ENCODE data around the gene COTL1. TPM values are rescaled to one million over a fixed set of nuclear protein-coding genes. Genes with fewer than 3 reads are reported as not detected.

The COTL1 gene, protein sequence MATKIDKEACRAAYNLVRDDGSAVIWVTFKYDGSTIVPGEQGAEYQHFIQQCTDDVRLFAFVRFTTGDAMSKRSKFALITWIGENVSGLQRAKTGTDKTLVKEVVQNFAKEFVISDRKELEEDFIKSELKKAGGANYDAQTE
- total RNA-seq (2014; rRNA removed) (408 and 465 TPM in 2 replicates), Bru-seq, nascent RNA (percentile 93 among the genes with signal in this experiment), BruChase-seq, experiment 1, labeled RNA remaining after a 6-hour chase (percentile 90 among the genes with signal in this experiment), BruChase-seq, experiment 2, labeled RNA remaining after a 2-hour chase (percentile 84 among the genes with signal in this experiment)
- long read RNA-seq, transcript COTL1-201 (4 exons, 1,843 nt), result major isoform, 406 of 853 reads
- long read RNA-seq, partial matches to known transcripts, result 33 of 853 reads
- long read RNA-seq, other reads (novel, unspliced or antisense), result 408 of 853 reads

DNA sequence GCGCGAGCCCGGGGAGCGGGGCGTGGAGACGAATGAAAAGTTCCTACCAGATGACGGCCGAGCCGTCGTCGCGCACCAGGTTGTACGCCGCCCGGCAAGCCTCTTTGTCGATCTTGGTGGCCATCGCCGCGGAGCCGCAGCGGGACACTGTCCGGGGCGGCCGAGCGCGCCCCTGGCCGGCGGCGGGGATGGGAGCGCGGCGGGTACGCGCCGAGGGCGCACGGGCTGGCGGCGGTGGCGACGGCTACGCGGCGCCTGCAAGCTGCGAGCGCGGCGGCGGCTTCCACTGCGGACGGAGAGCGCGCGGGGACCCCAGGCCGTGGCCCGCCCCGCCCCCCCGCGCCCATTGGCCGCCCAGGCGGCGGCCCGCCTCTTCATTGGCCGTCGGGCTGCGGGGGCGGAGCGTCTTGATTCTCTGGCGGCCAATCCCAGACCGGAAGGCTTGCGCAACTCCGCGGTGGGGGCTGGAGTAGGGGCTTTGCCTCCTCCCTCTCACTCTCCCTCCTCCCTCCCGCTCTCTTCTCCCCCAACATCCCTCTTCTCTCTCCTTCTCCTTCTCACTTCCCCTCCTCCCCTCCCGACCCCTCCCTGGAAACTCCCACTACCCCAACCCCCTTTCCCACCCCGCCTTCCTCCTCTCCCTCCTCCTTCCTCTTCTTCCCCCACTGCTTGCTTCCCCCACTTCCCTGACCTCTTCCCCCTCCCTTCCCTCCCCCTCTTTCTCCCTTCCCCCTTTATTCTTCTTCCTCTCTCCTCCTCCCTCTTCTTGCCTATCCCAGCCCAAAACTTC lies at the start of gene COTL1:
Gene COTL1 (minus strand): TSS at position 288 of the 790 bp plus-strand sequence. CDS start 164 bp downstream, at position 124.
- TF ChIP-seq EZH2 (IDR thresholded peaks at IDR 0.05; ENCODE audit: low read length, unreplicated experiment), result no peak
- TF ChIP-seq, protein P1, sequence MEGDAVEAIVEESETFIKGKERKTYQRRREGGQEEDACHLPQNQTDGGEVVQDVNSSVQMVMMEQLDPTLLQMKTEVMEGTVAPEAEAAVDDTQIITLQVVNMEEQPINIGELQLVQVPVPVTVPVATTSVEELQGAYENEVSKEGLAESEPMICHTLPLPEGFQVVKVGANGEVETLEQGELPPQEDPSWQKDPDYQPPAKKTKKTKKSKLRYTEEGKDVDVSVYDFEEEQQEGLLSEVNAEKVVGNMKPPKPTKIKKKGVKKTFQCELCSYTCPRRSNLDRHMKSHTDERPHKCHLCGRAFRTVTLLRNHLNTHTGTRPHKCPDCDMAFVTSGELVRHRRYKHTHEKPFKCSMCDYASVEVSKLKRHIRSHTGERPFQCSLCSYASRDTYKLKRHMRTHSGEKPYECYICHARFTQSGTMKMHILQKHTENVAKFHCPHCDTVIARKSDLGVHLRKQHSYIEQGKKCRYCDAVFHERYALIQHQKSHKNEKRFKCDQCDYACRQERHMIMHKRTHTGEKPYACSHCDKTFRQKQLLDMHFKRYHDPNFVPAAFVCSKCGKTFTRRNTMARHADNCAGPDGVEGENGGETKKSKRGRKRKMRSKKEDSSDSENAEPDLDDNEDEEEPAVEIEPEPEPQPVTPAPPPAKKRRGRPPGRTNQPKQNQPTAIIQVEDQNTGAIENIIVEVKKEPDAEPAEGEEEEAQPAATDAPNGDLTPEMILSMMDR (conservative IDR thresholded peaks at IDR 0.05; ENCODE audit: low read depth, low read length), result no peak
- no peak for TF ChIP-seq EZH2phosphoT487 (IDR thresholded peaks at IDR 0.05; ENCODE audit: borderline replicate concordance, low read length)
- no peaks in the 10 kb centered on the region for H3F3A ChIP-seq (ENCODE audit: low read length, unreplicated experiment)
- DNase-seq (peak; percentile 95), ATAC-seq (peak; percentile 64)
- no peaks in the 10 kb centered on the region for H3K27me3 ChIP-seq (ENCODE audit: low read length)
- H3K36me3 ChIP-seq (ENCODE audit: low read depth, low read length), result peaks cover 23% of the 10 kb centered on the region
- BruUV-seq (replicated peaks), result no TSS peak
- H3K4me1 ChIP-seq (ENCODE audit: insufficient read depth, low read length), result peaks cover 41% of the 10 kb centered on the region
- H3K4me3 ChIP-seq (ENCODE audit: low read length), result peak within 1 kb of the TSS; percentile 94
- H3K27ac ChIP-seq (ENCODE audit: low read length), result peak within 1 kb of the TSS; percentile 99
- CTCF ChIA-PET, result interaction anchor here (1.1 kb wide), 1 partner anchor 108 kb away, joined by 3 read pairs; no protein-coding TSS in a partner anchor
- H3K9me3 ChIP-seq (ENCODE audit: low read length), result no peaks in the 10 kb centered on the region
- H4K20me1 ChIP-seq (ENCODE audit: low read length), result peaks cover 43% of the 10 kb centered on the region
- peak within 1 kb of the TSS; percentile 93 for H3K9ac ChIP-seq (ENCODE audit: low read length)
- POLR2A ChIA-PET (ENCODE audit: unreplicated experiment), result no interaction called here
- intact Hi-C loops (cut with micrococcal nuclease), result loop anchor here (1.0 to 2.0 kb wide), 2 partner anchors 15 to 107 kb away; no protein-coding TSS in a partner anchor
- H2AFZ ChIP-seq (ENCODE audit: low read length), result no peak within 1 kb of the TSS
- H3K4me2 ChIP-seq (ENCODE audit: low read length), result peak within 1 kb of the TSS; percentile 88
- H3K79me2 ChIP-seq (ENCODE audit: low read length), result peaks cover 59% of the 10 kb centered on the region
- no peaks in the 10 kb centered on the region for H3K9me2 ChIP-seq (replicated peaks; ENCODE audit: low read length)

DNA sequence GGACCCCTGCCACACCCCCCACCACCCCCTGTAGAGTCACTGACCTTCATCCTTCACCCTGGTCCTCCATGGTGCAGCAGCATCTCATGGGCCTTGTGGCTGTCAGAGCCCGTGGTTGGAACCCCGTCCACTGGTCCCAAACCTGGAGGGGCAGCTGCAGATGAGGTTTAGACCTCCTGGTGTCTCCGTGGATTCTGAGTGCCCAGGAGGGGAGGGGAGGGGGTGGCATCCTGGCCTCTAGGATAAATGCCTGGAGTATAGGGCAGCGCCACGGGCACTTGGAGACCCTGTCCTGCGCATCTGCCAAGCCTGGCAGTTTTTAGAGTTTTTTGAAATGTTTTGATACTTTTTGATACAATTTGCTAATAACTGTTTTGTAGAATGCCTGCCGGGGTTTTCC lies 48.0 kb upstream of the COTL1 start:
- DNase-seq, result no peak
- POLR2A ChIA-PET (ENCODE audit: unreplicated experiment), result no interaction called here
- no peaks in the 10 kb centered on the region; the same call in 1 of the 2 replicates for H3K36me3 ChIP-seq (ENCODE audit: low read depth, low read length)
- no peaks in the 10 kb centered on the region for H3K27me3 ChIP-seq (ENCODE audit: low read length)
- intact Hi-C loops (cut with micrococcal nuclease), result no loop called here
- no peaks in the 10 kb centered on the region for H3K4me1 ChIP-seq (ENCODE audit: insufficient read depth, low read length)
- TF ChIP-seq EZH2 (IDR thresholded peaks at IDR 0.05; ENCODE audit: low read length, unreplicated experiment), result no peak
- no peak overlapping the region for H3K4me3 ChIP-seq (ENCODE audit: low read length)
- H4K20me1 ChIP-seq (ENCODE audit: low read length), result no peaks in the 10 kb centered on the region
- no peak overlapping the region for H3K4me2 ChIP-seq (ENCODE audit: low read length)
- no peaks in the 10 kb centered on the region for H3K79me2 ChIP-seq (ENCODE audit: low read length)
- no TSS peak for BruUV-seq (replicated peaks)
- no peak overlapping the region for H2AFZ ChIP-seq (ENCODE audit: low read length)
- no peak overlapping the region for H3K9ac ChIP-seq (ENCODE audit: low read length)
- no peaks in the 10 kb centered on the region for H3K9me2 ChIP-seq (replicated peaks; ENCODE audit: low read length)
- ATAC-seq, result no peak
- CTCF ChIA-PET, result no interaction called here
- no peaks in the 10 kb centered on the region for H3K9me3 ChIP-seq (ENCODE audit: low read length)
- H3F3A ChIP-seq (ENCODE audit: low read length, unreplicated experiment), result no peaks in the 10 kb centered on the region
- H3K27ac ChIP-seq (ENCODE audit: low read length), result no peak overlapping the region

DNA sequence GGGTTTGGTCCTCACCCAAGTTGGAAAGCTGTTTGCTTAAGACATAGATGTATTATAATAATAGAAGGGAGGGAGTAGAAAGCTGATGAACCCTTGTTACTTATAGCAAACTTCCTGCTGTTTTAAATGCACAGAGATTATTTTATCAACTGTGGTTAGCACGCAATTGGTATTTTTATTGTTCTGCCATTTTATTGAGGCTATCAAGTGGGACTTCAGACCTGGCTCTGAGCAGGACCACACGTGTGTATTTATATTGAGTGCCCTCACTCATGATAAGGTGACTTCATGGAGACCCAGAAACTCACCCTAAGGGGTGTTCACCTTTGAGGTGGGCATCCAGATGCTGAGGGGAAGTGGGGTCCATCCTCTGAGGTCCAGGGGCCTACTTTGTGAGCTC lies 47.5 kb upstream of the COTL1 start:
- TF ChIP-seq, protein P1 (conservative IDR thresholded peaks at IDR 0.05; ENCODE audit: low read depth, low read length), result no peak
- no peak for TF ChIP-seq EZH2phosphoT487 (IDR thresholded peaks at IDR 0.05; ENCODE audit: borderline replicate concordance, low read length)
- no peaks in the 10 kb centered on the region for H3K4me1 ChIP-seq (ENCODE audit: insufficient read depth, low read length)
- ATAC-seq (no peak), DNase-seq (no peak)
- H3K9me2 ChIP-seq (replicated peaks; ENCODE audit: low read length), result no peaks in the 10 kb centered on the region
- H3K4me2 ChIP-seq (ENCODE audit: low read length), result no peak overlapping the region
- H3K9me3 ChIP-seq (ENCODE audit: low read length), result no peaks in the 10 kb centered on the region
- no peaks in the 10 kb centered on the region for H3K27me3 ChIP-seq (ENCODE audit: low read length)
- H2AFZ ChIP-seq (ENCODE audit: low read length), result no peak overlapping the region
- H3K4me3 ChIP-seq (ENCODE audit: low read length), result no peak overlapping the region
- ChIA-PET POLR2A (ENCODE audit: unreplicated experiment) (no interaction called here), CTCF (no interaction called here)
- intact Hi-C loops (cut with micrococcal nuclease), result no loop called here
- no TSS peak for BruUV-seq (replicated peaks)
- no peaks in the 10 kb centered on the region for H3K79me2 ChIP-seq (ENCODE audit: low read length)
- no peak overlapping the region for H3K27ac ChIP-seq (ENCODE audit: low read length)
- H3K9ac ChIP-seq (ENCODE audit: low read length), result no peak overlapping the region
- H4K20me1 ChIP-seq (ENCODE audit: low read length), result no peaks in the 10 kb centered on the region
- no peaks in the 10 kb centered on the region for H3F3A ChIP-seq (ENCODE audit: low read length, unreplicated experiment)
- H3K36me3 ChIP-seq (ENCODE audit: low read depth, low read length), result no peaks in the 10 kb centered on the region; the same call in 1 of the 2 replicates
